HG03139 (cell line): ENCODE measurements around the gene MRPL21.
"Not testable (repeated sequence)": the region's sequence is repeated elsewhere in the genome, so short reads cannot be mapped to it uniquely, and the experiment has no call there.

Experiments
- ATAC-seq: cut with Tn5 transposase; IDR thresholded peaks from one replicate; pipeline ENCODE4 v1.9.1; 2021; ENCODE audit not compliant: unreplicated experiment

The MRPL21 gene

GRCh38 chr11:68870470-68870869 lies 33.2 kb downstream of the MRPL21 start:
- ATAC-seq: no peak

GRCh38 chr11:68868221-68868835 lies 35.3 kb downstream of the MRPL21 start:
- no peak for ATAC-seq

- no peak for ATAC-seq
Measured at GRCh38 chr11:68867066-68867465, 36.6 kb downstream of the MRPL21 start.

GRCh38 chr11:68865241-68865640 lies 38.4 kb downstream of the MRPL21 start:
- no peak for ATAC-seq

GRCh38 chr11:68863553-68864265 lies 39.9 kb downstream of the MRPL21 start:
- no peak for ATAC-seq

- ATAC-seq: no peak
Measured at GRCh38 chr11:68862421-68862820, 41.2 kb downstream of the MRPL21 start.

- ATAC-seq: no peak
Measured at GRCh38 chr11:68859123-68859522, 44.5 kb downstream of the MRPL21 start.

- no peak for ATAC-seq
Measured at GRCh38 chr11:68857037-68857586, 46.5 kb downstream of the MRPL21 start.

GRCh38 chr11:68856425-68857030 lies 47.1 kb downstream of the MRPL21 start:
- ATAC-seq: not testable (repeated sequence)

- no peak for ATAC-seq
Measured at GRCh38 chr11:68855205-68855981, 48.2 kb downstream of the MRPL21 start.

GRCh38 chr11:68854273-68854958 lies 49.2 kb downstream of the MRPL21 start:
- no peak for ATAC-seq

GRCh38 chr11:68852628-68853027 lies 51.0 kb downstream of the MRPL21 start:
- no peak for ATAC-seq

- ATAC-seq: no peak
Measured at GRCh38 chr11:68848429-68848828, 55.2 kb downstream of the MRPL21 start.

GRCh38 chr11:68847395-68847794 lies 56.2 kb downstream of the MRPL21 start:
- no peak for ATAC-seq

- ATAC-seq: no peak
Measured at GRCh38 chr11:68845351-68846002, 58.2 kb downstream of the MRPL21 start.

GRCh38 chr11:68844801-68845200 lies 58.8 kb downstream of the MRPL21 start:
- no peak for ATAC-seq

- ATAC-seq: no peak
Measured at GRCh38 chr11:68844376-68844775, 59.3 kb downstream of the MRPL21 start.

- ATAC-seq: peak; percentile 28
Measured at GRCh38 chr11:68843703-68844312, 59.8 kb downstream of the MRPL21 start.

- no peak for ATAC-seq
Measured at GRCh38 chr11:68843052-68843561, 60.5 kb downstream of the MRPL21 start.
